ENCODE results near the gene BCL6. TPM values are rescaled to one million over a fixed set of nuclear protein-coding genes. Genes with fewer than 3 reads are reported as not detected.

Gene BCL6
- total RNA-seq, 2 experiments from 2014 or later: 42.9 to 52.8 TPM

DNA sequence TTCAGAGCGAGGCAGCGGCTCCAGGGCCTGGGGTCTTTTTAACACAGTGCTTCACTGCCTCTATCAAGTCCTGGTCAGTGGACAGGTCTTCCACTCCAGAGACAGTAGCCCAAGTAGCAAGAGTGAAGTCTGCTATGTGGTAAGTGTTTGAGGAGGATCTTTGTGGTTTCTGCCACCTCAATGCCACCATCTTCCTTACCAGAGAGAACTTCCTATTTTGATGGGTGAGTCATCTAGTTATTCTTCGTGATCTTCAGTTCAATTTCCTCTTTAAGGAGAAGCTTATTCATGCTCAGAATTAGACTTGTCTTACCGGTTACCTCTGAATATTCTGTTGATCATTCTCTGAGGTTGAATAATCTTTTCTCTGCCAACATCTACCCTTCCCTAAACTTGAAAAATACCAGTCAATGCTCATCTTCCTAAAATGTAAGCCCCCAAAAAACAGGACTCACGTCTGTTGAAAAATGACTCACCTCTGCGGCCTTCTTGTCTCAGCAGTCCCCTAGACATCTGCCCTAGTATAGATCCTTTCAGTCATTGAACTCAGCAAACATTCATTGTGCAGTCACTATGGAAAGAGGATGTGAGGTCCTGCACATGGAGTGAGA is 32.2 kb upstream of the BCL6 start:
- intact Hi-C loops (cut with DNase I, micrococcal nuclease): loop anchor here (1.0 to 5.0 kb wide), 8 partner anchors 23 to 1011 kb away; partner anchors contain the start of gene BCL6 (in 1 of the 2)
- H3K36me3 Mint-ChIP-seq (ENCODE audit: low read depth): no peaks in the 10 kb centered on the region
- peaks cover 38% of the 10 kb centered on the region for H3K4me1 Mint-ChIP-seq
- CTCF ChIA-PET: interaction anchor here (1.1 to 2.1 kb wide), 3 partner anchors 9 to 30 kb away, joined by 3 to 9 read pairs (median 3); no protein-coding TSS in a partner anchor
- H3K27ac Mint-ChIP-seq: peak overlapping the region; percentile 92
- H3K4me3 Mint-ChIP-seq: peak overlapping the region; percentile 27
- peak; percentile 69 for DNase-seq
- H3K27me3 Mint-ChIP-seq: peaks cover 11% of the 10 kb centered on the region
- peak; percentile 88 for ATAC-seq
- no peaks in the 10 kb centered on the region for H3K9me3 Mint-ChIP-seq (ENCODE audit: low read depth)
- POLR2A ChIA-PET: interaction anchor here (0.5 to 1.1 kb wide), 6 partner anchors 23 to 477 kb away, joined by 3 to 8 read pairs (median 4); no protein-coding TSS in a partner anchor

DNA sequence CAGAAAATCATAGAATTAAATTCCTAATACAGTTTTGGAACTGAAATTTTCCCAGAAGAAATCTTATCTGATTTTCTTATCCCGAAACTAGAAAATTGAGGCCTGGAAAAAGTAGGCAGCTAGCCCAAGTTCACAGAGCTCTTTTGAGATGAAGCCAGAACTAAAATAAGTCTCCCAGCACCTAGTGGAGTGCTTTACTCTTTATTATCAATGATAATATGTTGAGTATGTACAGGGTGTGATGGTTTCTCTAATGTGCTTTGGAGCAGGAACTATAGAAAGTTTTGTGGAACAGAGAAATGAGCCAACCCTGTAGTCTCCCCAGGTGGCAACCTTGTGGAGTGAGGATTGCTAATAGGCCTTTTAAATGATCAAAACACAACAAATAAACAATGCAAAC is 30.3 kb upstream of the BCL6 start:
- DNase-seq (no peak), ATAC-seq (no peak)
- H3K4me1 Mint-ChIP-seq: peaks cover 38% of the 10 kb centered on the region
- peaks cover 8% of the 10 kb centered on the region for H3K27me3 Mint-ChIP-seq
- intact Hi-C loops (cut with DNase I, micrococcal nuclease): loop anchor here in 1 of 2 experiments (5.0 kb wide), 1 partner anchor 97 kb away; no protein-coding TSS in a partner anchor
- CTCF ChIA-PET: no interaction called here
- H3K27ac Mint-ChIP-seq: no peak overlapping the region
- no peaks in the 10 kb centered on the region for H3K36me3 Mint-ChIP-seq (ENCODE audit: low read depth)
- no peak overlapping the region for H3K4me3 Mint-ChIP-seq
- POLR2A ChIA-PET: no interaction called here
- no peaks in the 10 kb centered on the region for H3K9me3 Mint-ChIP-seq (ENCODE audit: low read depth)

DNA sequence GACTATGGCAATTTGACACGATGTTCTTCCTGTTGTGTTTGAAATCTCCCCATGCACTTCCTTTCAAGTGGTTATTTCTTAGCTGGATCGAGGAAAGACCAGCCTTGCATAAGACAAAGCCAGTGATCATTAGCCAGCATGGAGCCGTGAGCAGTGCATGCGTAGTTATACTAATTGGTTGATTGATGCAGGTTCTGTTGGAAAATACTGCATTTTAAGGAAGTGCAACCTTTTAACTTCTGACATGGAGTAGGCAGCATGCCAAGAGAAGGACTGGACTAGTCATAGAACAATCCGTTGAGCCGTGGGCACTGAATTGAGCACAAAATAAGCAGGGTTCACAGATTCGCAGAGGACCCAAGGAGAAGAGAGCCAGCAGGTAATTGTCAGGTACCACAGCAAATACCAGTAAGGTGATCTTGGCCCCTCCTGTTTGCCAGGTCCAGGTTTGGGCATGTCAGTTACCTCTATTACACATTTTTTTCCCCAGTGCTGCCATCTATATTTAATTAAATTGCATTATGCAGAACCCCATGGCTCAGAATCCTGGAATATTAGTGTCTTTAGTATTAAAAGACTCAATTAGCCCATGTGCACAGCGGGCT is 29.0 kb upstream of the BCL6 start:
- POLR2A ChIA-PET: no interaction called here
- Mint-ChIP-seq H3K27me3 (peaks cover 8% of the 10 kb centered on the region), H3K4me3 (no peak overlapping the region), H3K4me1 (peaks cover 47% of the 10 kb centered on the region), H3K36me3 (ENCODE audit: low read depth) (no peaks in the 10 kb centered on the region), H3K9me3 (ENCODE audit: low read depth) (no peaks in the 10 kb centered on the region), H3K27ac (no peak overlapping the region)
- no peak for ATAC-seq
- DNase-seq: no peak
- CTCF ChIA-PET: no interaction called here
- intact Hi-C loops (cut with DNase I, micrococcal nuclease): no loop called here

- ChIA-PET POLR2A (no interaction called here), CTCF (no interaction called here)
- Mint-ChIP-seq H3K4me3 (no peak overlapping the region), H3K27me3 (peaks cover 8% of the 10 kb centered on the region), H3K9me3 (ENCODE audit: low read depth) (no peaks in the 10 kb centered on the region), H3K4me1 (peaks cover 48% of the 10 kb centered on the region), H3K27ac (no peak overlapping the region), H3K36me3 (ENCODE audit: low read depth) (no peaks in the 10 kb centered on the region)
- DNase-seq (no peak), ATAC-seq (no peak)
- intact Hi-C loops (cut with DNase I, micrococcal nuclease): no loop called here
Measured at GRCh38 chr3:187773233-187774184, 28.2 kb upstream of the BCL6 start.

DNA sequence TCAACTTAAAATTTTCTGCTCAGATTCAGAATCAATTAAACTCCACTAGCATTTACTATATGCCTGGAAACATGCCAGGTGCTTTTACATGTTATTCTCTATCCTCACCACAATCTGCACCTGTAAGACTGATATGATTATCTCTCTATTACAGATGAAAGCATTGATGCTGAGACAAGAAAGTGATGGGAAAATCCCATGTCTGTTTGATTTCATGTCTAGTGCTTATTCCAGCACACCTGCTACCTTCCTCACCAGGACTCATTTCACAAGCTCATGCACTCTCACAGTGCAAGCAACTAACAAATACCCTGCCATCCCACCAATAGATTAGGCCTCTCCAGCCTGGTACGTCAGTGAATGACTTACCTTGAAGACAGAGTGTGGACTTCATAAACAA is 25.0 kb upstream of the BCL6 start:
- H3K27me3 Mint-ChIP-seq: peaks cover 13% of the 10 kb centered on the region
- H3K4me3 Mint-ChIP-seq: peak overlapping the region; percentile 8
- ATAC-seq (peak; percentile 97), DNase-seq (peak; percentile 56)
- no peaks in the 10 kb centered on the region for H3K36me3 Mint-ChIP-seq (ENCODE audit: low read depth)
- ChIA-PET POLR2A (interaction anchor here (1.0 to 1.9 kb wide), 5 partner anchors 22 to 153 kb away, joined by 4 to 11 read pairs (median 5); partner anchors contain the start of gene BCL6), CTCF (interaction anchor here (0.5 to 2.2 kb wide), 9 partner anchors 21 to 598 kb away, joined by 3 to 12 read pairs (median 5); partner anchors contain the start of gene BCL6)
- H3K4me1 Mint-ChIP-seq: peaks cover 39% of the 10 kb centered on the region
- intact Hi-C loops (cut with DNase I, micrococcal nuclease): loop anchor here in 1 of 2 experiments (1.0 kb wide), 1 partner anchor 149 kb away; no protein-coding TSS in a partner anchor
- H3K27ac Mint-ChIP-seq: peak overlapping the region; percentile 76
- H3K9me3 Mint-ChIP-seq (ENCODE audit: low read depth): no peaks in the 10 kb centered on the region

DNA sequence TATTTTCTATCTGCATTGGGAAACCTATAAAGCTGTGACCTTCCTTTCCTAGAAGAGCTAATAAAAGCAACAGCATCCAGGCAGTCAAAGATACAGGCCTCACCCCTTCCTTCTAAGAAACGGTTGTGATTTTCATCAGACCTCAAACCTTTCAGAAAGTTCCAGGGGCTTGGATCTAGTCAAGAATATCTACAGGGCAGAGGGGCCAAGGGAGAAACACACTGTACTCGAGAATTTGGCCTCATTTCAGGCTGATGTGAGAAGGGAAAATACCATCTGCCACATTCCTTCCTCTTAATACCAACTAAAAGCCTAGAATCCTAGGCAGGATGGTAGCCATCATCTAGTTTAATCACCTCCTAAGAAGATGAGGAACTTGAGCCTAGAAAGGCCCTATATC is 24.5 kb upstream of the BCL6 start:
- Mint-ChIP-seq H3K27me3 (peaks cover 15% of the 10 kb centered on the region), H3K27ac (peak overlapping the region; percentile 76), H3K9me3 (ENCODE audit: low read depth) (no peaks in the 10 kb centered on the region), H3K4me1 (peaks cover 44% of the 10 kb centered on the region), H3K4me3 (peak overlapping the region; percentile 8), H3K36me3 (ENCODE audit: low read depth) (no peaks in the 10 kb centered on the region)
- DNase-seq: no peak
- ATAC-seq: peak; percentile 10
- ChIA-PET POLR2A (interaction anchor here (1.0 to 1.9 kb wide), 4 partner anchors 22 to 153 kb away, joined by 5 to 11 read pairs (median 7); partner anchors contain the start of gene BCL6), CTCF (interaction anchor here (0.6 to 2.2 kb wide), 5 partner anchors 21 to 599 kb away, joined by 3 to 12 read pairs (median 8); partner anchors contain the start of gene BCL6)
- intact Hi-C loops (cut with DNase I, micrococcal nuclease): loop anchor here in 1 of 2 experiments (1.0 kb wide), 1 partner anchor 150 kb away; no protein-coding TSS in a partner anchor

DNA sequence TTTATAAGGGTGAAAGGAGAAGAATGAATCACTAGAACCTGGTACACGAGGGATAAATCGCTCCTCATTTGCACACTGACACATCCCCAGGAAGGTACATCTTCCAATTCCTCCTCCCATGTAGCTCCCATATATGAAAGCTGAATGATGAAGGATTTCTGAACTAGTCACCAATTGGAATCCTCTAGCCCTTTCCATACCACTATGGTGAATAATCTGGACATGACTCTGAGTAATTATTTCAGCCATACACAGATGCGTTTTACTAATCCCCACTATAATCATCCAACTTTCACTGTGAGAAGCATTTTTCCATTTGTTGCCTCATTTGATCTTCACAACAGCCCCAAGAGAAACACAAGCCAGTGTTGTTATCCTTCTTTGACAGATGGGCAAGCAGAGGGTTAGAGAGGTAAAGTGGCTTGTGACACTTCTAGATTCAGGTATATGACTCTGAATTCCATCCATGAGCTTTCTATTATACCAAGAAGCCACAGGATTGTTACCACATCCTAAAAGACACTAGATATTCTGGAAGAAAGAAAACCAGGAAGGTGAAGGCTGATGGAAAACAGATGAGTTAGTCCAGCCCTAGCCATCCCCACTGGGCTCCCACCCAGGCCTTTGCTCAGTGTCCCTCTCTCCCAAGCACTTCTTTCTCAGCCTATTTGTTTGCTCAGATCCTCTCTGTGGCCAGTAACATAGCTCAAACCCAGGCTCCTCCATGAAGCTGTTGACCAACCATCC is 22.2 kb upstream of the BCL6 start:
- ATAC-seq: no peak
- intact Hi-C loops (cut with DNase I, micrococcal nuclease): no loop called here
- peaks cover 36% of the 10 kb centered on the region for H3K4me1 Mint-ChIP-seq
- peaks cover 10% of the 10 kb centered on the region for H3K27me3 Mint-ChIP-seq
- H3K36me3 Mint-ChIP-seq (ENCODE audit: low read depth): no peaks in the 10 kb centered on the region
- no peak overlapping the region for H3K27ac Mint-ChIP-seq
- POLR2A ChIA-PET: no interaction called here
- no peak for DNase-seq
- CTCF ChIA-PET: interaction anchor here (0.5 to 1.8 kb wide), 5 partner anchors 9 to 904 kb away, joined by 3 to 7 read pairs (median 3); no protein-coding TSS in a partner anchor
- H3K4me3 Mint-ChIP-seq: no peak overlapping the region
- H3K9me3 Mint-ChIP-seq (ENCODE audit: low read depth): no peaks in the 10 kb centered on the region

DNA sequence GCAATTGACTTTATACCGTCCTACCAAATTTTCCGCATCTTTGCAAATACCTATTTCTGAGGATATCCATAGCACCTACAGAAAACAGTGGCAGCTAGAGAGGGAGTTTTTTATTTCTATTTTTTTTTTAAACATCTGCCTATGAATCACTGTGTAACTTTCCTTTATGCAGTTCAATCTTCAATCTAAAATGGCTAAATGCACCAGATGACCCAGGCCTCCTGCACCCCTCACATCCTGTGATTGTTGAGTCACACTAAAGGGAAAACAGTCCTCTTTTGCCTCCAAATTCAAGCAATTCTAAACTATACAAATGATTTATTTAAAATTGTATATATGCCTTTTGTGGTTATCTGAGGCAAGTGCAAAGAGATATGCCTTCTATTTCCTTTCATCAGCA is 20.1 kb upstream of the BCL6 start:
- no peaks in the 10 kb centered on the region for H3K9me3 Mint-ChIP-seq (ENCODE audit: low read depth)
- CTCF ChIA-PET: interaction anchor here (0.7 kb wide), 1 partner anchor 273 kb away, joined by 4 read pairs; no protein-coding TSS in a partner anchor
- ATAC-seq (no peak), DNase-seq (no peak)
- H3K4me3 Mint-ChIP-seq: no peak overlapping the region
- H3K36me3 Mint-ChIP-seq (ENCODE audit: low read depth): no peaks in the 10 kb centered on the region
- no peak overlapping the region for H3K27ac Mint-ChIP-seq
- intact Hi-C loops (cut with DNase I, micrococcal nuclease): no loop called here
- H3K27me3 Mint-ChIP-seq: peaks cover 17% of the 10 kb centered on the region
- H3K4me1 Mint-ChIP-seq: peaks cover 31% of the 10 kb centered on the region
- POLR2A ChIA-PET: no interaction called here

GRCh38 chr3:187763850-187764648 is 18.8 kb upstream of the BCL6 start:
- ATAC-seq (no peak), DNase-seq (no peak)
- no peak overlapping the region for H3K27ac Mint-ChIP-seq
- H3K36me3 Mint-ChIP-seq (ENCODE audit: low read depth): no peaks in the 10 kb centered on the region
- peaks cover 19% of the 10 kb centered on the region for H3K27me3 Mint-ChIP-seq
- ChIA-PET POLR2A (interaction anchor here (0.6 to 0.8 kb wide), 2 partner anchors 108 to 810 kb away, joined by 3 to 7 read pairs; no protein-coding TSS in a partner anchor), CTCF (interaction anchor here (1.5 to 1.9 kb wide), 3 partner anchors 12 to 23 kb away, joined by 4 to 12 read pairs (median 4); no protein-coding TSS in a partner anchor)
- H3K4me1 Mint-ChIP-seq: peaks cover 18% of the 10 kb centered on the region
- intact Hi-C loops (cut with DNase I, micrococcal nuclease): no loop called here
- H3K4me3 Mint-ChIP-seq: no peak overlapping the region
- no peaks in the 10 kb centered on the region for H3K9me3 Mint-ChIP-seq (ENCODE audit: low read depth)

- H3K4me1 Mint-ChIP-seq: peaks cover 16% of the 10 kb centered on the region
- H3K27me3 Mint-ChIP-seq: peaks cover 19% of the 10 kb centered on the region
- no peak overlapping the region for H3K4me3 Mint-ChIP-seq
- intact Hi-C loops (cut with DNase I, micrococcal nuclease): no loop called here
- ChIA-PET POLR2A (no interaction called here), CTCF (interaction anchor here (1.7 to 1.9 kb wide), 2 partner anchors 15 to 22 kb away, joined by 4 to 12 read pairs; no protein-coding TSS in a partner anchor)
- H3K9me3 Mint-ChIP-seq (ENCODE audit: low read depth): no peaks in the 10 kb centered on the region
- no peak overlapping the region for H3K27ac Mint-ChIP-seq
- ATAC-seq: no peak
- H3K36me3 Mint-ChIP-seq (ENCODE audit: low read depth): no peaks in the 10 kb centered on the region
- DNase-seq: no peak
Measured at GRCh38 chr3:187762792-187763191, 17.5 kb upstream of the BCL6 start.
